ENCODE measurements around the gene NCK2.

The NCK2 gene

GRCh38 chr2:105788670-105789290, 44.1 kb downstream of the NCK2 start:
- no peak for DNase-seq (ENCODE audit: low read depth, low spot score)
- no peak overlapping the region for H3K27ac ChIP-seq

GRCh38 chr2:105789745-105790460, 45.2 kb downstream of the NCK2 start:
- peak overlapping the region; percentile 32 for H3K27ac ChIP-seq
- DNase-seq (ENCODE audit: low read depth, low spot score): no peak

DNA sequence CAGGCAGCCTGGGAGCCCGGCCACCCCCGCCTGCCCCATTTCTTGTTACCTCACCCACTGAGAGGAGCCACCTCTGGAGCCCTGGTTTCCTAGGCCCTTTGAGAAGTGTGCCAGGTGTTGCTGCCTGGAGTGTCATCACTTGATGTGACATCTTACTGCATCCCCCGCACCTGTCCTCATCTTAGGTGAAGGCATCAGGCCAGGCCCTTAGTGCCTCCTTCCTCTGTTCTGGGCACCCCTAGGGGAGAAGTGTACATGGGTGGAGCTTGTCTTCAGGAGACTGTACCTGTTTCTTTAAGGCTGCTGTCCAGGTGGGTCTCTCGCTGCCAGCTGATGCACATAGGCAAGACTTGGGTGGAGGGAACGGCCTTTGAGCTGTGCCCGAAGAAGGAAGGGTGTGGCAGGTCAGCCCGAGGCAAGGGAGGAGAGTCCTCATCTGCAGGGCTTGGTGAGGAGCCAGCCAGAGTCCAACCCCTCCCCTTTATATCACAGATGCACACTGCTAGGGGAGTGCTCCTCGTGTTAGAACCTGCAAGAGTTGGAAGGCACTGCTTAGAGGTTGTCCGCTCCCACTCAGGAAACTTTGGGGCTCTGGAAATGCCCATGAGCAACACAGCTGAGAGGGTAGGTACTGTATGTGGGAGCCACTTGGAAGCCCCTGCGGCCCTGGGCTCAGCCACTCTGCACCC, 45.9 kb downstream of the NCK2 start:
- DNase-seq (ENCODE audit: low read depth, low spot score): no peak
- peak overlapping the region; percentile 32 for H3K27ac ChIP-seq

- no peak for DNase-seq (ENCODE audit: low read depth, low spot score)
- peak overlapping the region; percentile 32 for H3K27ac ChIP-seq
Measured at GRCh38 chr2:105791229-105791628, 46.5 kb downstream of the NCK2 start.

- H3K27ac ChIP-seq: no peak overlapping the region
- no peak for DNase-seq (ENCODE audit: low read depth, low spot score)
Measured at GRCh38 chr2:105792561-105792960, 47.8 kb downstream of the NCK2 start.

- DNase-seq (ENCODE audit: low read depth, low spot score): no peak
- H3K27ac ChIP-seq: no peak overlapping the region
Measured at GRCh38 chr2:105793196-105793975, 48.7 kb downstream of the NCK2 start.

DNA sequence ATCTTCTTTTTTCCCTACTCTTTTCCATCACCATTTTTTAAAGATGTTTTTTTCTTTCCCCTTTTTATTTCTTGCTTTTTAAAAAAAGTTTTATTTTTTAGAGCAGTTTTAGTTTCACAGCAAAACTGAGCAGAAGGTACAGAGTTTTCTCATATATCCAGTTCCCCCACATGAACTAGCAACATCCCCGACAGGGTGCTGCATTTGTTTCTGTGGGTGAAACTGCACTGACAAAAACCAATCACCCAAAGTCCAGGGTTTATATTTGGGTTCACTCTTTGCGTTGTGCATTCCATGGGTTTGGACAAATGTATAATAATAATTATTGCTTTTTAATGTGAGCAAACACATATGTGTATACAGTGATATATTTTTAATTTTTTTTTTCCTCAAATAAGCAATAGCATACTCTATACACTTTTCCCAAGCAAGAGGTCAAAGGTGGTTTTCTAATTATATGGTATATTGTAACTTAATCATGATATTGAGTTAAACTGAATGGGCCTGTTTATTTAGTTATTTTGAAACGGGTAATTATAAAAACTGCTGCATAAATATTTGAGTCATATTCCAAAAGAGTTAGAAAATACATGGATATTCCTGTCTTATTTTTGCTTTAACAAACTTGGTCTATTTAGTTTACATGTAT, 50.3 kb downstream of the NCK2 start:
- DNase-seq (ENCODE audit: low read depth, low spot score): no peak
- peak overlapping the region; percentile 76 for H3K27ac ChIP-seq

DNA sequence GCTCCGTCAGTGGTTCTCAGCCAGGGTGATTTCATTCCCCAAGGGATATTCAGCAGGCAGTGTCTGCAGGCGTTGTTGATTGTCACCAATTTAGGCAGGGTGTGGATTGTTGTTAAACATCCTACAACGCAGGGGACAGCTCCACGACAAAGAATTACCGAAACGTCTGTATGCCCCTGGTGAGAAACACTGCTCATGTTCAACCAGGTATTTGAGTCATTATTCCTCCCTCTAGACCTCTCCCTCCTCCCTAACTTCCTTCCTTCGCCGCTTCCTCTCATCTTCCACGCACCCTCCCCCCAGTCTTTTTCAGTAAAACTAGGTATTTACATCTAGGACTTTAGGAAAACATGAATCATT, 50.8 kb downstream of the NCK2 start:
- peak overlapping the region; percentile 76 for H3K27ac ChIP-seq
- no peak for DNase-seq (ENCODE audit: low read depth, low spot score)

DNA sequence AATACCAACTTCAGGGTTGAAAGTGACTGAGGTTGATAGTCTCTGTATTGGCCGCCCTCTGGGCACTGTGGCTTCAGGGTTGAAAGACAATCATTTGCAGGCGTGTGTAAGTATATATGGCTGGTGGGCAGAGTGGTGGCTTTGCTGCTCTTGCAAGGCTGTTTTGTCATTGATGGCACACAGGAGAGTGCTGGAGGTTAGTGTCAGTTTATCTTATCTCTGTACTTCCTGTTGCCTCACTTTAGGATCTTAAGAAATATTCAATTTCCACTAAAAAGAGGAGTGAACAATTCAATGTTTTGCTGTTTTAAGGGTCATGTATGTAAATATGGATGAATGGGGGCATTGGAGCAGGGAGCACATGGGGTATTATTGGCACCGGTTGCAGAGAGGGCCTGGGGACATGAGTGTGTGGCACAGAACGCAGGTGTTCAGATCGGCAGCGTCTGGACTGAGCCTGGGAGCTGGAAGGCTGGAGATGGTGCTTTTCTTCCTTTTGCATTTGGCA, 51.5 kb downstream of the NCK2 start:
- no peak for DNase-seq (ENCODE audit: low read depth, low spot score)
- H3K27ac ChIP-seq: peak overlapping the region; percentile 76

DNA sequence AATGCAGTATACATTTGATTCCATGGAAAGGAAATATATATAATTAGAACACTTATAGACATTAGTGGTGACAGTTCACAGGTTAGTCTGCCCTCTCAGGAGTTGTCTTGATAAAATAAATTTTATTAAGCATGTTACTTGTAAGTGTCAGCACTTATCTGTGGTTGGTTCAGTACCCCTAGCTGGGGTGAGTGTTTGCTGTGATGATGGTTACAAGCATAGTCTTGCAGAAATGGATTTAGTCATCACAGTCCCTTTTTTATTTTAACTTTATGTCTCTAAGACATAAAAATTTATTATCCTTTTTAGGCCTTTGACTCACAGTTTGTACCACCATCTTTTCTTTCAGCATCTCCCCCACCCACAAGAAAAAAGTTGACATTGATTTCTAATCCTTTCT, 52.1 kb downstream of the NCK2 start:
- DNase-seq (ENCODE audit: low read depth, low spot score): no peak
- peak overlapping the region; percentile 76 for H3K27ac ChIP-seq

- peak overlapping the region; percentile 76 for H3K27ac ChIP-seq
- DNase-seq (ENCODE audit: low read depth, low spot score): no peak
Measured at GRCh38 chr2:105797298-105797819, 52.6 kb downstream of the NCK2 start.

DNA sequence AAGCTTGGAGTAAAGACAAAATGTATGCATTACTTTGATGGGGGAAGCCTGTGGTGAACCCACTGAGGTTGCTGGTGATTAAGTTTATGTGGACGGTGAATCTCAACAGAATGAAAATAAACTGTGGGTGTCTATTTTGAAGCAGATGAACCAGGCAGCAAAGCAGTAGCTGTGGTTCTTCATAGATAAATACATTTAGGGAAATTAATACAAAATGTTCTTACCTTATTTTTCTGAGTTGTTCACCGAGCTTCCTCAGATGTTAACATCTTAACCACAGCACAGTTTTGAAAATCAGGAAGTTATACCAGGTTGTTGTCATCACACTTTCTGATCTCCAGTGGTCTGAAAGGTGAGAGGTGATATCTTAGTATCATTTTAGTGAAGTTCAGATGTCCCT, 53.9 kb downstream of the NCK2 start:
- no peak for DNase-seq (ENCODE audit: low read depth, low spot score)
- H3K27ac ChIP-seq: peak overlapping the region; percentile 76

DNA sequence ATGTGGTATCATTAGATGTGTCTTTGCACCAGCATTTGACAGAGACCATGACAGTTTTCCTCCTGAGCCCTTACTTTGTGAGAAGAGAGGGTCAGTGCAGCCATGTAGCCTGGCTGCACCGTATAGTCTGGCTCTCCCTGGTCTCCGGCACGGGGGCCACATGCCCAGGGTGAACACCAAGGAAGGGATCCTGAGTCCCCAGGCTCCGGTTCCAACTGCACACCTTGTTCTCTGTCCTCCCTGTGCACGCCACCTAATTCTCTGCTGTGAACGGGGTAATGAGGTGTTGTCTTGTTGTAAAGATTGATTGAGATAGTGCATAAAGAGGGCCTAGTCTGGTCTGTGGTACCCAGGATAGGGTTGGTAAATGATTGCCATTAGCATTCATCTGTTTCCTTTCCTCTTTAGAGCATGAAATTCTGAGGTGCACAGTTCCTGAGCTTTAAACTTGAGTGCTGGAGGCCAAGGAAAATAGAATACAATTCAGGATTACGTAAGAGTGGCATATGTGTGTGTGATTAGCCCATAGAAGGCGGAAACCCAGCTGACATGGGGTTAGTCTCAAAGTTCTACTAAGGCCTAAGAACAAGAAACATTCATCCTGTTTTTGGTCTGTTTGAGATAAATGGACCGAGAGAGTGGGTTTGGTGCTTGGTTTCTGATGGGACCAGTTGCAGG, 55.5 kb downstream of the NCK2 start:
- no peak for DNase-seq (ENCODE audit: low read depth, low spot score)
- no peak overlapping the region for H3K27ac ChIP-seq

- H3K27ac ChIP-seq: no peak overlapping the region
- DNase-seq (ENCODE audit: low read depth, low spot score): no peak
Measured at GRCh38 chr2:105800953-105801635, 56.4 kb downstream of the NCK2 start.

GRCh38 chr2:105801961-105802360, 57.2 kb downstream of the NCK2 start:
- H3K27ac ChIP-seq: no peak overlapping the region
- DNase-seq (ENCODE audit: low read depth, low spot score): no peak

GRCh38 chr2:105802587-105802986, 57.9 kb downstream of the NCK2 start:
- DNase-seq (ENCODE audit: low read depth, low spot score): no peak
- no peak overlapping the region for H3K27ac ChIP-seq

DNA sequence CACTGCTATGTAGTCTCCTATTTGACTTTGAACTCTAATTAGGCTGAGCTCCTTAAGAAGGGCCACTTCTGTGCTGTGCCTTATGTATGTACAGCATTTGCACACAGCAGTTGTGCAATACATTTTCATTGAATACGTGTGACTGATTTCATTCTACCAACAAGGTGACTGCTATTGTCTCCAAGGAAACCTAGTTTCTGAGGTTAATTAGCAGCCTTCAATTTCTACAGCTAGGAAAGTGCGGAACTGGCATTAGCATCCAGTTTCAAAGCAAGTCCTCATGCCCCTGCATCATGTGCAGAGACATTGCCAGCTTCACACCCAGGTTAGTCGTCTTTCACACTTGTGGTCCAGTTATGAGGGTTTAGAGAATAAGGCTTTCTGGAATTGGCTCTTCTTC, 58.6 kb downstream of the NCK2 start:
- no peak for DNase-seq (ENCODE audit: low read depth, low spot score)
- no peak overlapping the region for H3K27ac ChIP-seq

DNA sequence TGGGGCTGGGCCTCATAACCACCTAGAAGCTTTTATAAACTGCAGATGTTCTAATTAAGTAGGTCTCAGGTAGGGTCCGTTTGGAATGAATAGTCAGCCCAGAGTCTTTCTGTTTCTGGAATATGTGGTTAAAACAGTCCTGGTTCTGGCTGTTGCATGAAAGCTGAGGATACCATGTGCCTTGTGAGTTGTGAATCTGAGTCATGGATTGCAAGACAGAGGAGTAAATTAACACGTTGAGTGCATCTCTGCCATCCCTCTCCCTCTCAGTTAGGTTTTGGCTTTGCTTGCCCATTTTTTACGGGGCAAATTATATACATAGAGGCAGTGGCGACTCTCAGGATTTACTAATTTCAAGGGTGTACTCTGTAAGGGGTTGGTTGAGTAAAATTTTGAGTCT, 59.1 kb downstream of the NCK2 start:
- no peak for DNase-seq (ENCODE audit: low read depth, low spot score)
- no peak overlapping the region for H3K27ac ChIP-seq

DNA sequence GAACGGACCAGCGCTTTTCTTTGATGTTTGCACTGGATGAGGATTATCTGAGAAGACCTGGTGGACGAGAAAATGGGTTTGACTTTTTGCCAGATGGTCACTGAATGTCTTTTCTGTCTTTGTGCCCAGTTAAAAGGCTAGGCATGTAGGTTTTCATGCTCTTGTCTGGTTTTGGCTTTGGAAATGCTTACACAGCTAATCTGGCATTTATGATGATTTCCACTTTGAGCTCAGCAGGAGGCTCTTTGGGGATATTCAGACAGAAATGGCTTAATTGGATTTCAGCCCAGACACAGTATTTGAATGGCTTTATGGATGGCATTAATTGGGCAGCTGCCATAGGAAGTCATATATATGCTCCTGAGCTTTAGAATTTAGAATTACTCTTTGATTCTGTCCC, 59.6 kb downstream of the NCK2 start:
- DNase-seq (ENCODE audit: low read depth, low spot score): no peak
- H3K27ac ChIP-seq: no peak overlapping the region

Measured in epithelial cell of prostate (primary cell).